Thyroid gland (tissue), 4 donors: ENCODE measurements around the gene BRD3OS.

ENCODE experiments used
- POLR2A ChIP-seq, 2 donors: fragments of 450-650 bp; IDR thresholded peaks; one replicate each; pipeline ENCODE4 v1.6.1; 2017; ENCODE audit warnings: antibody characterized with exemption in 2 of 2, mild to moderate bottlenecking in 2 of 2, moderate library complexity in 1 of 2
- TF ChIP-seq, protein P1 (sequence below), 6 experiments: fragments of 200-600 bp in 3 of 6; fragments of 450-650 bp in 3 of 6; sonication (generic) in 3 of 6; IDR thresholded peaks; one replicate each; pipeline ENCODE4 v1.5.1; 2016 to 2019; ENCODE audit warnings: antibody characterized with exemption in 6 of 6, mild to moderate bottlenecking in 2 of 6, inconsistent platforms in 1 of 6, moderate library complexity in 1 of 6

DNA sequence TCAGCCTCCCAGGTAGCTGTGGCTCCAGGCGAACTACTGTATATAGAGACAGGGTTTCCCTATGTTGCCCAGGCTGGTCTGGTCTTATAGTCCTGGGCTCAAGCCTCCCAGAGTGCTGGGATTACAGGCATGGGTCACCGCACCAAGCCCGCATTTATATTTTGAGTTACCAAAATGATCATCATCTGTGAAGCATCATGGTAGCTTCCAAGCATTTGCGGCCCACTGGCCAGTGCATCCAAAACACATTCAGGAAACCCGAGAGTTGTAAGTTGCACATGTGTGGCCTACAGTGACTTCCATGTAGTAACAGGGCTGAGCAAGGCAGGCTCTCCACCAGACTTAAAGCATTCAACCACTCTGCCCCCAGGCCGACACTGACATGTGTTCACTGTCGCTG lies 2.3 kb downstream of the BRD3OS start:
- no peak for TF ChIP-seq POLR2A (IDR thresholded peaks at IDR 0.05)
- TF ChIP-seq, protein P1, sequence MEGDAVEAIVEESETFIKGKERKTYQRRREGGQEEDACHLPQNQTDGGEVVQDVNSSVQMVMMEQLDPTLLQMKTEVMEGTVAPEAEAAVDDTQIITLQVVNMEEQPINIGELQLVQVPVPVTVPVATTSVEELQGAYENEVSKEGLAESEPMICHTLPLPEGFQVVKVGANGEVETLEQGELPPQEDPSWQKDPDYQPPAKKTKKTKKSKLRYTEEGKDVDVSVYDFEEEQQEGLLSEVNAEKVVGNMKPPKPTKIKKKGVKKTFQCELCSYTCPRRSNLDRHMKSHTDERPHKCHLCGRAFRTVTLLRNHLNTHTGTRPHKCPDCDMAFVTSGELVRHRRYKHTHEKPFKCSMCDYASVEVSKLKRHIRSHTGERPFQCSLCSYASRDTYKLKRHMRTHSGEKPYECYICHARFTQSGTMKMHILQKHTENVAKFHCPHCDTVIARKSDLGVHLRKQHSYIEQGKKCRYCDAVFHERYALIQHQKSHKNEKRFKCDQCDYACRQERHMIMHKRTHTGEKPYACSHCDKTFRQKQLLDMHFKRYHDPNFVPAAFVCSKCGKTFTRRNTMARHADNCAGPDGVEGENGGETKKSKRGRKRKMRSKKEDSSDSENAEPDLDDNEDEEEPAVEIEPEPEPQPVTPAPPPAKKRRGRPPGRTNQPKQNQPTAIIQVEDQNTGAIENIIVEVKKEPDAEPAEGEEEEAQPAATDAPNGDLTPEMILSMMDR (IDR thresholded peaks at IDR 0.05), result no peak
